Thyroid gland (tissue), 4 donors: ENCODE results near the gene PLD3. TPM values are rescaled to one million over a fixed set of nuclear protein-coding genes. Genes with fewer than 3 reads are reported as not detected.

Source experiments
- DNase-seq, 2 donors: peaks; one replicate each; pipeline ENCODE4 v3.0.0-alpha.2; 2019
- H3K27ac ChIP-seq, 3 donors: fragments of 200-600 bp; sonication (generic); 1 replicate in 2 of 3; 2 replicates in 1 of 3; pipeline ENCODE4 v1.5.1; 2016 to 2019; ENCODE audit warnings: mild to moderate bottlenecking in 1 of 3, moderate library complexity in 1 of 3
- H3K27me3 ChIP-seq: fragments of 200-600 bp; sonication (generic); one replicate; pipeline ENCODE4 v1.5.1; 2019
- H3K36me3 ChIP-seq, 2 donors: fragments of 200-600 bp; sonication (generic); one replicate each; pipeline ENCODE4 v1.5.1; 2016 to 2019
- H3K4me1 ChIP-seq, 2 donors: fragments of 200-600 bp; sonication (generic); one replicate each; pipeline ENCODE4 v1.5.1; 2017 to 2019
- H3K4me3 ChIP-seq, 3 donors: fragments of 200-600 bp; sonication (generic); replicated peaks in 1 of 3; 1 replicate in 2 of 3; 2 replicates in 1 of 3; pipeline ENCODE4 v1.5.1; 2016; ENCODE audit warnings: mild to moderate bottlenecking in 1 of 3
- H3K9me3 ChIP-seq: fragments of 200-600 bp; sonication (generic); one replicate; pipeline ENCODE4 v1.5.1; 2017
- CTCF ChIP-seq, 6 experiments: fragments of 200-600 bp in 3 of 6; fragments of 450-650 bp in 3 of 6; sonication (generic) in 3 of 6; IDR thresholded peaks; one replicate each; pipeline ENCODE4 v1.5.1; 2016 to 2019; ENCODE audit warnings: antibody characterized with exemption in 6 of 6, mild to moderate bottlenecking in 2 of 6, inconsistent platforms in 1 of 6, moderate library complexity in 1 of 6
- POLR2A ChIP-seq, 2 donors: fragments of 450-650 bp; IDR thresholded peaks; one replicate each; pipeline ENCODE4 v1.6.1; 2017; ENCODE audit warnings: antibody characterized with exemption in 2 of 2, mild to moderate bottlenecking in 2 of 2, moderate library complexity in 1 of 2
- WGBS, 2 donors: methylation state at CpG; one replicate each; pipeline ENCODE4 v1.1.5; 2017; 5-methylcytosine and 5-hydroxymethylcytosine counted together
- intact Hi-C: fragments of 100-400 bp; cut with DNase I; formaldehyde crosslinking; loops from one replicate; pipeline ENCODE4 v1.15.1; 2023
- total RNA-seq, 4 donors: library from RNA; depleted of rRNA; stranded (reverse); fragments of >200 nt; gene quantifications; one replicate each; pipeline ENCODE4 v1.2.3, GENCODE V29; 2016

Gene PLD3
- total RNA-seq, 4 donors from 2014 or later, result 151 to 258 (median 244) TPM

GRCh38 chr19:40356681-40357595, 8.4 kb downstream of the PLD3 start:
- DNase-seq, result no peak
- Histone ChIP-seq H3K27ac (no peak overlapping the region), H3K4me1 (no peaks in the 10 kb centered on the region), H3K9me3 (no peaks in the 10 kb centered on the region), H3K27me3 (no peaks in the 10 kb centered on the region), H3K36me3 (no peaks in the 10 kb centered on the region), H3K4me3 (no peak overlapping the region)
- intact Hi-C loops, result no loop called here
- TF ChIP-seq CTCF (IDR thresholded peaks at IDR 0.05), result no peak
- no peak for TF ChIP-seq POLR2A (IDR thresholded peaks at IDR 0.05)
- WGBS, 2 donors, result 84 to 88% methylated on average over 6 of the region's 6 CpGs

- WGBS, 2 donors, result 88 to 90% methylated on average over 3 of the region's 3 CpGs
These were observed 9.1 kb downstream of the PLD3 start for GRCh38 chr19:40357640-40358039.

GRCh38 chr19:40358773-40359172, 10.3 kb downstream of the PLD3 start:
- no peak for DNase-seq

More at GRCh38 chr19:40357640-40358039, 9.1 kb downstream of the PLD3 start:
- Histone ChIP-seq H3K4me3 (no peak overlapping the region), H3K27me3 (no peaks in the 10 kb centered on the region), H3K36me3 (no peaks in the 10 kb centered on the region), H3K4me1 (no peaks in the 10 kb centered on the region), H3K9me3 (no peaks in the 10 kb centered on the region), H3K27ac (no peak overlapping the region)
- TF ChIP-seq CTCF (IDR thresholded peaks at IDR 0.05) (no peak), POLR2A (IDR thresholded peaks at IDR 0.05) (no peak)
- intact Hi-C loops, result no loop called here
- no peak for DNase-seq

GRCh38 chr19:40360020-40360707, 11.7 kb downstream of the PLD3 start:
- H3K4me3 ChIP-seq, result no peak overlapping the region
- no peaks in the 10 kb centered on the region for H3K36me3 ChIP-seq
- 89 to 90% methylated on average over 13 of the region's 13 CpGs for WGBS, 2 donors
- no peak for DNase-seq
- H3K9me3 ChIP-seq, result no peaks in the 10 kb centered on the region
- intact Hi-C loops, result no loop called here
- H3K27ac ChIP-seq, result no peak overlapping the region
- TF ChIP-seq POLR2A (IDR thresholded peaks at IDR 0.05) (no peak), CTCF (IDR thresholded peaks at IDR 0.05) (no peak)
- H3K27me3 ChIP-seq, result no peaks in the 10 kb centered on the region
- peaks cover 0 to under 1% of the 10 kb centered on the region in 2 donors for H3K4me1 ChIP-seq

More at GRCh38 chr19:40358773-40359172, 10.3 kb downstream of the PLD3 start:
- 79 to 96% methylated on average over 5 of the region's 5 CpGs for WGBS, 2 donors
- H3K27me3 ChIP-seq, result no peaks in the 10 kb centered on the region
- no peak overlapping the region for H3K27ac ChIP-seq
- no peaks in the 10 kb centered on the region for H3K9me3 ChIP-seq
- H3K36me3 ChIP-seq, result no peaks in the 10 kb centered on the region
- no peaks in the 10 kb centered on the region for H3K4me1 ChIP-seq
- no peak for TF ChIP-seq POLR2A (IDR thresholded peaks at IDR 0.05)
- no peak for TF ChIP-seq CTCF (IDR thresholded peaks at IDR 0.05)
- intact Hi-C loops, result no loop called here
- H3K4me3 ChIP-seq, result no peak overlapping the region
